ENCODE results near the gene ITGB8. TPM values are rescaled to one million over a fixed set of nuclear protein-coding genes. Genes with fewer than 3 reads are reported as not detected.

Gene ITGB8
- total and polyA plus RNA-seq, 12 donors = 1.1 to 16.4 (median 6.3) TPM

DNA sequence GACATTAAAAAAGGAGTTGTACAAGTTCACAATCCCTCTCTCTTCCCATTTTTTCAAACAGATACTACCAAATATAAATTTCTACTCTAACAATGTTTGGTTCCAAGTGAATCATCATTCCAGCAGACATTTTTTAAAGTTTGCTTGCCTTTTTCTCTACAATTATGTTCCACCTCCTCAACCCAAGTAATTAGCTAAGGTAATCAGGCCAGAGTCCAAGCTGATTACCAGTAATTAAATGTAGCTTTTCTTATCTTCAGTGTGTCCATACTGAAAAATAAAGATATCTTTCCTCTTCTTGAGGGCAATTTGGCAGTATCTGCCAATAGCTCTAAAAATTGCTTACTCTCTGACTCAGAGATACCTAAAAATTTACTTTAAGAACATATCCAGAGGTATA is 126.0 kb downstream of the ITGB8 start:
- Histone ChIP-seq H3K4me3 (no peak overlapping the region), H3K27me3 (no peaks in the 10 kb centered on the region)

DNA sequence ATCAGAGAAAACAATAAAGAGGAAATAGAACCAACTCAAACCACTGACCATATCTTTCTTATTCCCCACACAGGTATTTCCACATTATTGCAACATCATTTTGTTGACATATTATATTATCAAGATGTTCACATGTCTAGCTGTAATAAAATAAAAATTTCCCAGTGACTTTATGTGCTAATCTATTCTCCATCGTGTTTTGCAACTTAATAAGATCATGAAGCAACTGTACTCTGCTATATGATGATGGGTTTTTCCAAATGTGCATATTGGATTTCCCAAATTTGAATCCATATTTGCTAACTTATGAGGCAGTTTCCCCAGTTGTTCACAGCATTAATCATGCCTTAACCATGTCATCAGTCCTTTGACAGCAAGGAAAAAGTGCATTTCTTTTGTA is 127.8 kb downstream of the ITGB8 start:
- no peak for DNase-seq
- Histone ChIP-seq H3K9me3 (replicated peaks in 1 of 3) (no peaks in the 10 kb centered on the region), H3K4me1 (replicated peaks in 1 of 2) (no peaks in the 10 kb centered on the region), H3K27me3 (no peaks in the 10 kb centered on the region), H3K4me3 (no peak overlapping the region), H3K36me3 (replicated peaks in 1 of 2) (no peaks in the 10 kb centered on the region), H3K27ac (no peak overlapping the region)
- TF ChIP-seq POLR2A (IDR thresholded peaks at IDR 0.05) = no peak
- TF ChIP-seq, protein P1, sequence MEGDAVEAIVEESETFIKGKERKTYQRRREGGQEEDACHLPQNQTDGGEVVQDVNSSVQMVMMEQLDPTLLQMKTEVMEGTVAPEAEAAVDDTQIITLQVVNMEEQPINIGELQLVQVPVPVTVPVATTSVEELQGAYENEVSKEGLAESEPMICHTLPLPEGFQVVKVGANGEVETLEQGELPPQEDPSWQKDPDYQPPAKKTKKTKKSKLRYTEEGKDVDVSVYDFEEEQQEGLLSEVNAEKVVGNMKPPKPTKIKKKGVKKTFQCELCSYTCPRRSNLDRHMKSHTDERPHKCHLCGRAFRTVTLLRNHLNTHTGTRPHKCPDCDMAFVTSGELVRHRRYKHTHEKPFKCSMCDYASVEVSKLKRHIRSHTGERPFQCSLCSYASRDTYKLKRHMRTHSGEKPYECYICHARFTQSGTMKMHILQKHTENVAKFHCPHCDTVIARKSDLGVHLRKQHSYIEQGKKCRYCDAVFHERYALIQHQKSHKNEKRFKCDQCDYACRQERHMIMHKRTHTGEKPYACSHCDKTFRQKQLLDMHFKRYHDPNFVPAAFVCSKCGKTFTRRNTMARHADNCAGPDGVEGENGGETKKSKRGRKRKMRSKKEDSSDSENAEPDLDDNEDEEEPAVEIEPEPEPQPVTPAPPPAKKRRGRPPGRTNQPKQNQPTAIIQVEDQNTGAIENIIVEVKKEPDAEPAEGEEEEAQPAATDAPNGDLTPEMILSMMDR (IDR thresholded peaks at IDR 0.05) = no peak
- intact Hi-C loops (cut with DNase I) = no loop called here
- WGBS, 4 donors = 58 to 82% (median 66%) methylated on average over 1 of the region's 1 CpG

More for the DNA sequence above, 126.0 kb downstream of the ITGB8 start:
- Histone ChIP-seq H3K36me3 (replicated peaks in 1 of 2) (no peaks in the 10 kb centered on the region), H3K9me3 (replicated peaks in 1 of 3) (no peaks in the 10 kb centered on the region), H3K4me1 (replicated peaks in 1 of 2) (no peaks in the 10 kb centered on the region), H3K27ac (no peak overlapping the region)
- intact Hi-C loops (cut with DNase I) = no loop called here
- TF ChIP-seq, protein P1 (IDR thresholded peaks at IDR 0.05) = no peak
- TF ChIP-seq POLR2A (IDR thresholded peaks at IDR 0.05) = no peak
- DNase-seq = no peak

- Histone ChIP-seq H3K27me3 (no peaks in the 10 kb centered on the region), H3K9me3 (replicated peaks in 1 of 3) (no peaks in the 10 kb centered on the region)
- DNase-seq = no peak
These were observed 128.7 kb downstream of the ITGB8 start for GRCh38 chr7:20459419-20459818.

GRCh38 chr7:20464891-20465290 is 134.2 kb downstream of the ITGB8 start:
- no peak overlapping the region for H3K4me3 ChIP-seq
- no peaks in the 10 kb centered on the region for H3K36me3 ChIP-seq (replicated peaks in 1 of 2)
- H3K27ac ChIP-seq = no peak overlapping the region
- intact Hi-C loops (cut with DNase I) = no loop called here
- WGBS, 4 donors = 85 to 100% (median 94%) methylated on average over 1 of the region's 1 CpG
- H3K9me3 ChIP-seq (replicated peaks in 1 of 3) = no peaks in the 10 kb centered on the region
- H3K4me1 ChIP-seq (replicated peaks in 1 of 2) = peaks cover 0 to 11% of the 10 kb centered on the region in 2 donors
- H3K27me3 ChIP-seq = no peaks in the 10 kb centered on the region
- TF ChIP-seq, protein P1 (IDR thresholded peaks at IDR 0.05) = no peak
- no peak for TF ChIP-seq POLR2A (IDR thresholded peaks at IDR 0.05)
- DNase-seq = no peak

More at GRCh38 chr7:20459419-20459818, 128.7 kb downstream of the ITGB8 start:
- intact Hi-C loops (cut with DNase I) = no loop called here
- TF ChIP-seq, protein P1 (IDR thresholded peaks at IDR 0.05) = no peak
- no peak for TF ChIP-seq POLR2A (IDR thresholded peaks at IDR 0.05)
- no peaks in the 10 kb centered on the region for H3K36me3 ChIP-seq (replicated peaks in 1 of 2)
- no peak overlapping the region for H3K4me3 ChIP-seq
- no peak overlapping the region for H3K27ac ChIP-seq
- WGBS, 4 donors = 88 to 92% (median 91%) methylated on average over 4 of the region's 4 CpGs
- H3K4me1 ChIP-seq (replicated peaks in 1 of 2) = no peaks in the 10 kb centered on the region

Small RNA genes lying within 50 kb of the gene (small RNA-seq; reads per million reads assigned to genes)
- gene RF00275 = 0 reads per million in 2 donors

Other genes starting within 250 kb of the ITGB8 start
- 1 to 10 TPM in 7 of 9 donors, under 1 TPM in 2; 0.50 to 9.8 (median 3.3) TPM for gene MACC1, start 113.5 kb upstream of the ITGB8 start, total RNA-seq
- gene MACC1, start 113.5 kb upstream of the ITGB8 start, polyA plus RNA-seq = 1 to 10 TPM in 2 of 3 donors, under 1 TPM in 1; 0.35 to 1.3 (median 1.3) TPM